Colonic mucosa (tissue), 4 donors: ENCODE data around the gene ICAM4. TPM values are rescaled to one million over a fixed set of nuclear protein-coding genes. Genes with fewer than 3 reads are reported as not detected.
"Not testable (repeated sequence)": the region's sequence is repeated elsewhere in the genome, so short reads cannot be mapped to it uniquely, and the experiment has no call there.

Source experiments
- DNase-seq: peaks from one replicate; pipeline ENCODE4 v3.0.0-alpha.2; 2020
- H3K27ac ChIP-seq: fragments of 200-600 bp; one replicate; pipeline ENCODE4 v1.8.0; 2021
- H3K27me3 ChIP-seq: fragments of 200-600 bp; one replicate; pipeline ENCODE4 v1.8.0; 2021
- H3K36me3 ChIP-seq: fragments of 200-600 bp; one replicate; pipeline ENCODE4 v1.8.0; 2021
- H3K4me1 ChIP-seq: fragments of 200-600 bp; one replicate; pipeline ENCODE4 v1.8.0; 2021; ENCODE audit warnings: mild to moderate bottlenecking
- H3K4me3 ChIP-seq: fragments of 200-600 bp; one replicate; pipeline ENCODE4 v1.8.0; 2021
- H3K9ac ChIP-seq, 2 donors: one replicate each; pipeline ENCODE4 v1.7.0; 2013; ENCODE audit warnings: control low read depth in 2 of 2, low read depth in 2 of 2, low read length in 2 of 2
- H3K9me3 ChIP-seq: fragments of 200-600 bp; one replicate; pipeline ENCODE4 v1.8.0; 2021
- CTCF ChIP-seq: fragments of 200-600 bp; IDR thresholded peaks from one replicate; pipeline ENCODE4 v1.8.0; 2022; ENCODE audit warnings: antibody characterized with exemption, mild to moderate bottlenecking
- intact Hi-C: fragments of 100-400 bp; cut with DNase I; formaldehyde crosslinking; loops from one replicate; pipeline ENCODE4 v1.14.1; 2022
- total RNA-seq, 2 donors: library from RNA; stranded (reverse); fragmentation: NEBNext Ultra II Directional in 1 of 2; extraction: Animal tissue kit (Norgen Biotek cat#: 25700) in 1 of 2; gene quantifications; one replicate each; pipeline ENCODE4 v1.2.1, GENCODE V29; 2021
- donor health status: healthy.
- donor health status: DM: no; HTN: no; CAD: no.
- donor health status: DM: no; HTN: no; CAD: no.

The ICAM4 gene
- total RNA-seq, 2 donors from 2014 or later = 0.19 to 0.37 TPM

GRCh38 chr19:10278935-10279334 lies 7.8 kb upstream of the ICAM4 start:
- intact Hi-C loops = no loop called here

DNA sequence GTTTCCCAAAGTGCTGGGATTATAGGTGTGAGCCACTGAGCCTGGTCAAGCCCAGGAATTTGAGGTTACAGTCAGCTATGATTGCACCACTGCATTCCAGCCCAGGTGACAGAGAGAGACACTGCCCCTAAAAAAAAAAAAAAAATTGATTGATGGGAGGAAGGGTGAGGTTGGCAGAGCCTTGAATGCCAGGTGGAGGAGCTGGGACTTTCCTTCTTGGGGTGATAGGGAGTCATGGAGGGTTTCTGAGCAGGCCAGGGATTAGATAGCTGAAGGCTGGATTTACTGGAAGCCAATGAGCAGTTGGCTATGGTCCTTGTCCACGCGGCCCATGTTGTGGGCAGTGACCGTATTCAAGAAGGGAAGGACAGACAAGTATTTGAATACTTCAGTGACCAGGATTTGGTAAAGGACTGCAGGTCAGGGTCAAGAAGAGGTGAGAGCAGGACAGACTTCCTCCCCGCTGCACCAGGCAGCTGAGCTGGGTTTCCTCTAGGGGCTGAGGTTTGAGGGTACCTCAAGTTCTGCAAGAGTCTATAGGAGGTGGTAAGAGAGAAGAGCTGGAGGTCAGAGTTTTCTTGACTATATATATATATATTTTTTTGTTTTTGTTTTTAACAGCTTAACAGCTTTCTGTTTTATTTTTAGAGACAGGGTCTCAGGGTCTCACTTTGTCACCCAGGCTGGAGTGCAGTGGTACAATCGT lies 6.9 kb upstream of the ICAM4 start:
- no peak overlapping the region for H3K9ac ChIP-seq
- intact Hi-C loops = no loop called here
- no peaks in the 10 kb centered on the region for H3K36me3 ChIP-seq
- no peak for DNase-seq
- H3K4me3 ChIP-seq = no peak overlapping the region
- no peaks in the 10 kb centered on the region for H3K9me3 ChIP-seq
- no peak for TF ChIP-seq CTCF
- no peak overlapping the region for H3K27ac ChIP-seq
- H3K4me1 ChIP-seq = peaks cover 3% of the 10 kb centered on the region
- H3K27me3 ChIP-seq = no peaks in the 10 kb centered on the region

More at GRCh38 chr19:10278935-10279334, 7.8 kb upstream of the ICAM4 start:
- TF ChIP-seq CTCF = no peak
- no peak for DNase-seq
- no peaks in the 10 kb centered on the region for H3K27me3 ChIP-seq
- no peaks in the 10 kb centered on the region for H3K9me3 ChIP-seq
- peaks cover 9% of the 10 kb centered on the region for H3K4me1 ChIP-seq
- no peak overlapping the region for H3K4me3 ChIP-seq
- H3K27ac ChIP-seq = no peak overlapping the region
- H3K36me3 ChIP-seq = no peaks in the 10 kb centered on the region
- H3K9ac ChIP-seq = no peak overlapping the region

DNA sequence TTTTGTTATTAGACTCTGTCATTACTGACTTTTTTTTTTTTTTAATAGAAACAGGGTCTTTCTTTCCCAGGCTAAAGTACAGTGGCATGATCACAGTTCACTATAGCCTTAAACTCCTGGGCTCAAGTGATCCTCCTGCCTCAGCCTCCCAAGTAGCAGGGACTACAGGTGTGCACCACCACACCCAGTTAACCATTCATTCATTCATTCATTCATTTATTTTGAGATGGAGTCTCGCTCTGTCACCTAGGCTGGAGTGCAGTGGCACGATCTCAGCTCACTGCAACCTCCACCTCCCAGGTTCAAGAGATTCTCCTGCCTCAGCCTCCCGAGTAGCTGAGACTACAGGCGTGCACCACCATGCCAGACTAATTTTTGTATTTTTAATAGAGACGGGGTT lies 4.7 kb upstream of the ICAM4 start:
- H3K27me3 ChIP-seq, H3K27ac ChIP-seq, H3K4me1 ChIP-seq, DNase-seq, H3K4me3 ChIP-seq, H3K9me3 ChIP-seq, H3K9ac ChIP-seq, intact Hi-C loops, H3K36me3 ChIP-seq: not testable (repeated sequence)

GRCh38 chr19:10283301-10284064 lies 3.3 kb upstream of the ICAM4 start:
- H3K4me3 ChIP-seq = no peak overlapping the region
- no peak overlapping the region for H3K9ac ChIP-seq
- intact Hi-C loops = no loop called here
- H3K27ac ChIP-seq = no peak overlapping the region
- no peak for TF ChIP-seq CTCF
- no peak for DNase-seq
- H3K4me1 ChIP-seq = peaks cover 9% of the 10 kb centered on the region
- H3K9me3 ChIP-seq = no peaks in the 10 kb centered on the region
- no peaks in the 10 kb centered on the region for H3K36me3 ChIP-seq
- H3K27me3 ChIP-seq = peaks cover 11% of the 10 kb centered on the region

GRCh38 chr19:10284065-10284959 lies 2.4 kb upstream of the ICAM4 start:
- Histone ChIP-seq H3K27me3 (peaks cover 18% of the 10 kb centered on the region), H3K27ac (no peak overlapping the region), H3K4me3 (no peak overlapping the region), H3K9ac (no peak overlapping the region), H3K4me1 (peaks cover 17% of the 10 kb centered on the region), H3K9me3 (no peaks in the 10 kb centered on the region), H3K36me3 (no peaks in the 10 kb centered on the region)
- intact Hi-C loops = no loop called here
- no peak for TF ChIP-seq CTCF
- DNase-seq = no peak
